Fibroblast of pulmonary artery (primary cell): ENCODE data around the gene S100A10.

Source experiments
- DNase-seq: peaks from one replicate; pipeline ENCODE4 v3.0.0-alpha.2; 2010; ENCODE audit warnings: low read depth
- H3K4me3 ChIP-seq: replicated peaks from 2 replicates; pipeline ENCODE4 v1.5.1; 2011; ENCODE audit warnings: low read depth, mild to moderate bottlenecking, control low read depth, low read length, moderate library complexity
- CTCF ChIP-seq: IDR thresholded peaks from 2 replicates; pipeline ENCODE4 v1.5.1; 2011; ENCODE audit warnings: mild to moderate bottlenecking, control low read depth, low read length, inconsistent platforms; ENCODE audit errors: missing control alignments

S100A10 gene

GRCh38 chr1:151993084-151993733, 450 bp downstream of the S100A10 start:
- DNase-seq = no peak

DNA sequence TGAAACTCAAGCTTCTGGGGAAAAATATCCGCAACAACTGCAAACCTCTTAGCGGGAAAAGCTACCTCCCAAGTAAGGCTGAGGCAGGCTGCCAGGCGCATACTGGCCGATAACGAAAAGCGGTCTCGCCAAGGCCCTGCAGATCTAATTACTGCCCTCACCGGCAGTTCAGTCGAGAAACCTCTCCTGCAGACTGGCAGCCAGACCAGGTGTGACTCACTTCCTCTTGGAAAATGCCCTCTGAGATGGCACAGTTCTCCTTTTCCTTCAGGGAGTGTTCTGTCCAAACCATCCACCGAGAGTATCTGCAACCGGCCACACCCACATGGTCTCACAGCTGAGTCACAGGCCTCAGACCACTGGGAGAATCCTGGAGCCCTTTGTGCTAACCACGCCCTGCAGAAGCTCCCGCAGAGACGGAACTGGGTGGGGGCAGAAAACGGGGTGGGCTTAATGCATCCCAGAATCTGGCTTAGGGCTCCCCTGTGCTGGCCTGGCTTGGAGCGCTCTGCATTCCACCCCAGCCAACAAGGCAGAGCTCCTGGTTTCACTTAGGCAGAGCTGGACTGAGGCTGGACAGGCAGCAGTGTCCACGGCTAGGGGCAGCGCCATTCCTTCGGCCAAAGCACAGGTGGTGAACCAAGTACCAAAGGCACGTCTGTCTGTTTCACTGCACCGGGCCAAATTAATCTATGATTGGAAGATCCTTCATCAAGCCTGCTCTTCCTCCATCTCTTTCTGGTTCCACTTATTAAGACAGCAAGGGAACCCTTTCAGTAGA, 1.2 kb downstream of the S100A10 start:
- peak; percentile 82 for DNase-seq
- no peak for TF ChIP-seq CTCF
- peak overlapping the region; percentile 90 for H3K4me3 ChIP-seq

More at GRCh38 chr1:151993084-151993733, 450 bp downstream of the S100A10 start:
- TF ChIP-seq CTCF = no peak
- peak overlapping the region; percentile 90 for H3K4me3 ChIP-seq

GRCh38 chr1:151991663-151992302, 1.9 kb downstream of the S100A10 start:
- TF ChIP-seq CTCF = no peak
- DNase-seq = no peak
- H3K4me3 ChIP-seq = peak overlapping the region; percentile 90

DNA sequence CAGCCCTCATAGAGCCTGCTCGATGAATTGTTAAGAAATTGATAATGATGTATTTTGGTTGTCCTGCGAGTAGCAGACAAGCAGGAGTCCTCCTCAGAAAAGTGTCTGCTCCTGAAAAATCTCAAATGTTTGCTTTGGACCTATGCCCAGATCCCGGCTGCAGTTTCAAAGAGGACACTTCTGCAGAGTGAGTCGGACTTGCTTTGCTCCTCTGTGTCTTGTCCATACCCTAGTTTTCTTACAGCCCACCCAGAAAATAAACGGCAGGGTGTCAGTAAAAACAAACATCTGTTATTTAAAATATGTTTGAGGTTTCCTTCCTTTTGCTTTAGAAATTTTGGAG, 2.8 kb downstream of the S100A10 start:
- TF ChIP-seq CTCF = no peak
- no peak overlapping the region for H3K4me3 ChIP-seq
- peak; percentile 68 for DNase-seq

DNA sequence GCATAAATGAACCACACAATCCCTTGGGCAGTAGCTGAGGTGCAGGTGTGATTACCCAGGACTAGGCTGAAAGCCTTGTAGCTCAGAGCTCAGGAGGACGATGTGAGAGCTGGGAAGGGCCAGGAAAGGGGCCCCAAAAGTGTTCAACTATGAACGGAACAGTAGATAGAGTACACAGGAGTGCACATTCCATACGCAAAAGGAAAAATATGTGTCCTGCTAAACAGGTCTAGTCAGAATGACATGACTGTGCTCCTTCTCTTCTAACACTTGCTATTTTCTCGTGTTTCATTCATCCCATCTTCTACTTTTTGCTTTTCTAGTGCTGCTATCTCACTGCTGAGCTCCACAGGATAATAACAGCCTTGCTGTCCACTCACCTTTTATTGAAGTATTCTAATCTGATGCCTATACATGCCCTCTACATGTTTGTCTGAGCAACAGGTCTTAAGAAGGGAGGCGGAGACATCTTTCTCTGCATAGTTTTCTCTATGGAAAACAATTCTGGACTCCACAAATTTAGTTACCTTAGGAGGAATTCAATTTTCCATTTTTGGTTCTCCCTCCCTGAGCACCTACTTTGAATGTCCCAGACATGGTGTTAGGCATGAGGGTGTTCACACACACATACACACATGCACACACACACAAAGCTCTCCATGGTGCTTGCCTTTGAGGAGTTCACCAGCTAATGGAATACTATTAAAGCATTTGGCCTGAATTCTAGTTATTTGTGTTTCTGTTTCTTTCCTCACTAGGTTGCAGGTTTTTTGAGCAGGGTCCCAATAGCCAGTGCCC, 3.4 kb downstream of the S100A10 start:
- H3K4me3 ChIP-seq = no peak overlapping the region
- no peak for TF ChIP-seq CTCF
- no peak for DNase-seq

GRCh38 chr1:151989211-151989862, 4.3 kb downstream of the S100A10 start:
- peak; percentile 81 for DNase-seq
- TF ChIP-seq CTCF = no peak
- peak overlapping the region; percentile 15 for H3K4me3 ChIP-seq
